ENCODE data around the gene PKNOX2. TPM values are rescaled to one million over a fixed set of nuclear protein-coding genes. Genes with fewer than 3 reads are reported as not detected.

The PKNOX2 gene
- total RNA-seq, 1 donor from 2014 or later: 3.4 TPM

DNA sequence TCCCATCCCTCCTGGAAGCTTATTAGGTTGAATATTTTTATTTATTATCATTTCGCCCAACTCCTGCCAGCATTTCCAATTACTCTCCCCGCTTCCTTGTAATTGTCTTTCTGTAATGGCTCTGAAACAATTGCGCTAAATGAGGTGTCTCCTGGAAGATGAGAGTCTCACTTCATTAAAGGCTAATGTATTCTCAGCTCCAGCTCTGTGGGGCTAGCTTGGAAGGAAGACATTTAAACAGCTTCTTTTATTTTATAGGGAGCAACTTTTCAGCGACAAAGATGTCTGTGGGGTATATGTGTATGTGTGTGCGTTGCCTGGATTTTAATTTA lies 86.6 kb downstream of the PKNOX2 start:
- no peaks in the 10 kb centered on the region for H3K9me3 ChIP-seq
- no peak for TF ChIP-seq POLR2A (IDR thresholded peaks at IDR 0.05)
- TF ChIP-seq, protein P1, sequence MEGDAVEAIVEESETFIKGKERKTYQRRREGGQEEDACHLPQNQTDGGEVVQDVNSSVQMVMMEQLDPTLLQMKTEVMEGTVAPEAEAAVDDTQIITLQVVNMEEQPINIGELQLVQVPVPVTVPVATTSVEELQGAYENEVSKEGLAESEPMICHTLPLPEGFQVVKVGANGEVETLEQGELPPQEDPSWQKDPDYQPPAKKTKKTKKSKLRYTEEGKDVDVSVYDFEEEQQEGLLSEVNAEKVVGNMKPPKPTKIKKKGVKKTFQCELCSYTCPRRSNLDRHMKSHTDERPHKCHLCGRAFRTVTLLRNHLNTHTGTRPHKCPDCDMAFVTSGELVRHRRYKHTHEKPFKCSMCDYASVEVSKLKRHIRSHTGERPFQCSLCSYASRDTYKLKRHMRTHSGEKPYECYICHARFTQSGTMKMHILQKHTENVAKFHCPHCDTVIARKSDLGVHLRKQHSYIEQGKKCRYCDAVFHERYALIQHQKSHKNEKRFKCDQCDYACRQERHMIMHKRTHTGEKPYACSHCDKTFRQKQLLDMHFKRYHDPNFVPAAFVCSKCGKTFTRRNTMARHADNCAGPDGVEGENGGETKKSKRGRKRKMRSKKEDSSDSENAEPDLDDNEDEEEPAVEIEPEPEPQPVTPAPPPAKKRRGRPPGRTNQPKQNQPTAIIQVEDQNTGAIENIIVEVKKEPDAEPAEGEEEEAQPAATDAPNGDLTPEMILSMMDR (IDR thresholded peaks at IDR 0.05): no peak
- TF ChIP-seq POLR2AphosphoS5 (IDR thresholded peaks at IDR 0.05; ENCODE audit: insufficient read depth in 1 of 2, low read depth in 1 of 2): no peak
- intact Hi-C loops (cut with DNase I): no loop called here
- no peak for DNase-seq (ENCODE audit: extremely low spot score in 2 of 2)
- H3K4me1 ChIP-seq: no peaks in the 10 kb centered on the region
- no peak overlapping the region for H3K27ac ChIP-seq
- H3K36me3 ChIP-seq: no peaks in the 10 kb centered on the region
- no peak overlapping the region for H3K4me3 ChIP-seq
- no peaks in the 10 kb centered on the region for H3K27me3 ChIP-seq

DNA sequence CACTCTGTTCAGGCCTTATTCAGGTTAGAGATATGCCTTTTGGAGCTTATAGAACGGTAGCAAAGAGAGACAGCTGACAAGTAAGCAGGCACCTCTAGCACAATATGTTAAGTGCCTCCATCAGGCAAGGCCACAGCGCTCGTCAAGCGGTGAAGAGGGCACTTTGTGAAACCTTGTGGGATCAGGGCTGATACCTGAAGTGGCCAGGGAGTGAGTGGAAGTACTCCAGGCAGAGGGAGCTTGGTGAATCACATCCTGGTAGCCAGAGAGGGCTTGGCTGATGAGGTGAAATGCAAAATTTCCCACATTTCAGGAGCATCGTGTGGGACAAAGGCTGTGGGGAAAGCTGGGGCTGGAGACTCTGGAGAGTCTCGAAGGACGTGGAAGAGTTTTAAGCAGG lies 87.4 kb downstream of the PKNOX2 start:
- H3K9me3 ChIP-seq: no peaks in the 10 kb centered on the region
- no peak overlapping the region for H3K4me3 ChIP-seq
- intact Hi-C loops (cut with DNase I): no loop called here
- no peak overlapping the region for H3K27ac ChIP-seq
- no peaks in the 10 kb centered on the region for H3K27me3 ChIP-seq
- DNase-seq (ENCODE audit: extremely low spot score in 2 of 2): no peak
- TF ChIP-seq, protein P1 (IDR thresholded peaks at IDR 0.05): no peak
- TF ChIP-seq POLR2A (IDR thresholded peaks at IDR 0.05) (no peak), POLR2AphosphoS5 (IDR thresholded peaks at IDR 0.05; ENCODE audit: insufficient read depth in 1 of 2, low read depth in 1 of 2) (no peak)
- no peaks in the 10 kb centered on the region for H3K4me1 ChIP-seq
- H3K36me3 ChIP-seq: no peaks in the 10 kb centered on the region

DNA sequence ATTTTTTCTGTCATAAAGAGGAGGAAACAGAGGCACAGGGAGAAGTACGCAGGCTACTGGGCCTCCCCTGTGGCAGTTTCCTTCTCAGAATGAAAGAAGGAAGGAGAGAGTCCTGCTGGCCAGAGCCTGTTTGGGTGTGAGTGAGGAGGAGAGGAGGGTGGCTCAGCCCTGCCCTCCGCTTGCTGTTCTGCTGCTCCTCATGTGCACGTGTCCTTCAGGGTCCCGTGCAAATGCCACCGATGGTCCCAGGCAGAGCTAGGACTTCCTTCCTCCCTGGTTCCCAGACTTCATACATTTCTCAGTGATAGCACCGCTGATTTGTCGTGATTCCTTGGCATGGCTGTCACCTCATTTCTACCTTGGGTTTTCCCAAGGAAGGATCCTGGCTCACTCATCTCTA lies 88.7 kb downstream of the PKNOX2 start:
- intact Hi-C loops (cut with DNase I): no loop called here
- Histone ChIP-seq H3K27ac (no peak overlapping the region), H3K36me3 (no peaks in the 10 kb centered on the region), H3K27me3 (no peaks in the 10 kb centered on the region), H3K9me3 (no peaks in the 10 kb centered on the region), H3K4me3 (no peak overlapping the region), H3K4me1 (no peaks in the 10 kb centered on the region)
- TF ChIP-seq POLR2A (IDR thresholded peaks at IDR 0.05): no peak
- TF ChIP-seq POLR2AphosphoS5 (IDR thresholded peaks at IDR 0.05; ENCODE audit: insufficient read depth in 1 of 2, low read depth in 1 of 2): no peak
- TF ChIP-seq, protein P1 (IDR thresholded peaks at IDR 0.05): no peak
- no peak for DNase-seq (ENCODE audit: extremely low spot score in 2 of 2)

DNA sequence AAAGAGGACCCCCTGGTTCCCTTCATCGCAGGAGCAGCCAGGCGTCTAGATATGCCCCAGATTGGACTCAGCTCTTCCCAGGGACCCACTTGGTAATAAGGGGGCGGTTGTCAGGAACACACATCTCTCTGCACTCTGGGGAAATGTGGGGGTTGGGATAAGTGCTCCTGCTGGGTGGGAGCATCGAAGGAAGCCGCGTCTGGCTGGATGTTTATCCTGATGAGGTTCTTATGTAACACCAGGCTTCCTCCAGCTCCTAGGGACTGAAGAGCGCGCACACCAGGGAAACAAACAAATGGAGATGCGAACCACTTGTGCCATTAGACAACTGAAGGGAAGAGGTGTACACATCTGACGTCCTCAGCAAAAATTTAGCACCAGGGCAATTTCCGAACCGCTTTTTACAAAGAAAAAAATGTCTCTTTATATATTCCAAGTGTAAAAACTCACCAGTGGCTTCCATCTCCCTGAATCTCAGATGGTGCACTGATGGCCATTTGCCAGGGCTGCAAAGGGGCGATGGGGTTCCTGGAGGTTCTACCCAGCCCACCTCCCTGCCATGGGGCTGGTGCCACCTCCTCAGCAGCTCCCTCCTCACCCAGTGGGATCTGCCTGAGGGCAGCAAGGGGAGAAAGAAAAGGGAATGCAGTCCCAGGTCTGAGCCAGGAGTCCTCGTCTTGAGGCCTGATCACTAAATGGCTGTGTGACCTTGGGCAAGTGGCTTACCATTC lies 89.4 kb downstream of the PKNOX2 start:
- H3K27ac ChIP-seq: no peak overlapping the region
- intact Hi-C loops (cut with DNase I): no loop called here
- H3K4me1 ChIP-seq: no peaks in the 10 kb centered on the region
- DNase-seq (ENCODE audit: extremely low spot score in 2 of 2): no peak
- no peak overlapping the region for H3K4me3 ChIP-seq
- H3K9me3 ChIP-seq: no peaks in the 10 kb centered on the region
- H3K27me3 ChIP-seq: no peaks in the 10 kb centered on the region
- TF ChIP-seq, protein P1 (IDR thresholded peaks at IDR 0.05): no peak
- TF ChIP-seq POLR2A (IDR thresholded peaks at IDR 0.05) (no peak), POLR2AphosphoS5 (IDR thresholded peaks at IDR 0.05; ENCODE audit: insufficient read depth in 1 of 2, low read depth in 1 of 2) (no peak)
- H3K36me3 ChIP-seq: no peaks in the 10 kb centered on the region

DNA sequence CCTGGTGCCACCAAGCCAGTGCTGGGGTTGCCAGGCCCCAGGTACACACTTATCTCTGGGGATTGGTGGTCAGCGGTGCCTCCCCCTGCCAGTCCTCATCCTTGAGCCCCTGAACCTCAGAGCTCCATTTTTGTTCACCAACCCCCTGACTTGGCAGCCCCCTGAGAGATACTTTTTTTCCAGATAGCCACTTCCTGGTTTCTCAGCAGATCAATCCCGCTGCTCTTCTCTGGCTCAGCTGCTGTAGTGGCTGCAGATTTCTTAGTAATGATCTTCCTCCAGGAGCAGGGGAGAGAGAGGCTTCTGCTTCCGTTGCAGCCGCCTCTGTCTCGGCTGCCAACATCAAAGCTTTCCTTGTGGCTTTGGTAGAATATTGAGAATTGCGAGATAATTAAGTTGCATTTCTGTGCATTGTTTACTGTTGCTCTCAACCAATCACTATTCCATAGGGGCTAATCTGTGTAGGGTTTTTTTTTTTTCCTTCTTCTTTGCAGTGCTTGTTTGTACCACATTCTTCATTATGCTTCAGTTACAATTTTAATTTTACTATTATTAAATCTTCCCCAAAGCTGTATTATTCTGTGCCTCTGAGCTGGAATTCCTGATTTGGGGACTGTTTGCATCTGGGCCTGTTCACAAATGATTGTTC lies 92.1 kb downstream of the PKNOX2 start:
- no peaks in the 10 kb centered on the region for H3K9me3 ChIP-seq
- DNase-seq (ENCODE audit: extremely low spot score in 2 of 2): no peak
- no peaks in the 10 kb centered on the region for H3K27me3 ChIP-seq
- H3K36me3 ChIP-seq: no peaks in the 10 kb centered on the region
- no peaks in the 10 kb centered on the region for H3K4me1 ChIP-seq
- H3K27ac ChIP-seq: no peak overlapping the region
- TF ChIP-seq POLR2AphosphoS5 (IDR thresholded peaks at IDR 0.05; ENCODE audit: insufficient read depth in 1 of 2, low read depth in 1 of 2) (no peak), POLR2A (IDR thresholded peaks at IDR 0.05) (no peak)
- TF ChIP-seq, protein P1 (IDR thresholded peaks at IDR 0.05): no peak
- no peak overlapping the region for H3K4me3 ChIP-seq
- intact Hi-C loops (cut with DNase I): no loop called here

All from vagina (tissue), 2 donors.